ENCODE results near the gene OTOR.

OTOR gene

GRCh38 chr20:16710781-16711180 lies 37.4 kb upstream of the OTOR start:
- TF ChIP-seq CTCF (IDR thresholded peaks at IDR 0.05) (no peak), ZFX (IDR thresholded peaks at IDR 0.05; ENCODE audit: borderline replicate concordance) (no peak)
- H3K27ac ChIP-seq = no peak overlapping the region

- TF ChIP-seq CTCF (IDR thresholded peaks at IDR 0.05) (no peak), ZFX (IDR thresholded peaks at IDR 0.05; ENCODE audit: borderline replicate concordance) (no peak)
- H3K27ac ChIP-seq = no peak overlapping the region
Observed at GRCh38 chr20:16711661-16712258, 36.4 kb upstream of the OTOR start.

GRCh38 chr20:16712511-16712947 lies 35.6 kb upstream of the OTOR start:
- TF ChIP-seq ZFX (IDR thresholded peaks at IDR 0.05; ENCODE audit: borderline replicate concordance) (no peak), CTCF (IDR thresholded peaks at IDR 0.05) (no peak)
- no peak overlapping the region for H3K27ac ChIP-seq

GRCh38 chr20:16713066-16713465 lies 35.1 kb upstream of the OTOR start:
- TF ChIP-seq CTCF (IDR thresholded peaks at IDR 0.05) (no peak), ZFX (IDR thresholded peaks at IDR 0.05; ENCODE audit: borderline replicate concordance) (no peak)
- H3K27ac ChIP-seq = no peak overlapping the region

- H3K27ac ChIP-seq = no peak overlapping the region
- TF ChIP-seq ZFX (IDR thresholded peaks at IDR 0.05; ENCODE audit: borderline replicate concordance) (no peak), CTCF (IDR thresholded peaks at IDR 0.05) (no peak)
Observed at GRCh38 chr20:16714242-16714641, 33.9 kb upstream of the OTOR start.

GRCh38 chr20:16714751-16715150 lies 33.4 kb upstream of the OTOR start:
- H3K27ac ChIP-seq = no peak overlapping the region
- no peak for TF ChIP-seq ZFX (IDR thresholded peaks at IDR 0.05; ENCODE audit: borderline replicate concordance)
- TF ChIP-seq CTCF (IDR thresholded peaks at IDR 0.05) = no peak

- no peak for TF ChIP-seq ZFX (IDR thresholded peaks at IDR 0.05; ENCODE audit: borderline replicate concordance)
- TF ChIP-seq CTCF (IDR thresholded peaks at IDR 0.05) = no peak
- H3K27ac ChIP-seq = no peak overlapping the region
Observed at GRCh38 chr20:16719421-16719820, 28.7 kb upstream of the OTOR start.
